NB4 (cell line): Measurements from ENCODE around the gene DSCAM.

Source experiments
- DNase-seq: peaks from one replicate; pipeline ENCODE4 v3.0.0; 2010; ENCODE audit warnings: low read depth
- H3K4me3 ChIP-seq: one replicate; pipeline ENCODE4 v1.5.1; 2011; ENCODE audit warnings: mild to moderate bottlenecking, low read depth, low read length, moderate library complexity
- CTCF ChIP-seq: IDR thresholded peaks from one replicate; pipeline ENCODE4 v1.5.1; 2012; ENCODE audit warnings: low read depth, low read length
- MYC ChIP-seq: IDR thresholded peaks from 2 replicates; pipeline ENCODE4 v1.6.1; 2011; ENCODE audit warnings: low read depth, low read length
- POLR2A ChIP-seq: IDR thresholded peaks from 2 replicates; pipeline ENCODE4 v1.6.1; 2011; ENCODE audit warnings: mild to moderate bottlenecking; ENCODE audit not compliant: insufficient read length; ENCODE audit errors: extremely low read depth
- TF ChIP-seq, protein P1 (sequence below): IDR thresholded peaks from 2 replicates; pipeline ENCODE4 v1.6.1; 2011; ENCODE audit warnings: low read depth, low read length

The DSCAM gene

GRCh38 chr21:40813918-40814317, 33.0 kb downstream of the DSCAM start:
- TF ChIP-seq MYC = no peak
- TF ChIP-seq CTCF = no peak
- TF ChIP-seq POLR2A = no peak
- TF ChIP-seq, protein P1, sequence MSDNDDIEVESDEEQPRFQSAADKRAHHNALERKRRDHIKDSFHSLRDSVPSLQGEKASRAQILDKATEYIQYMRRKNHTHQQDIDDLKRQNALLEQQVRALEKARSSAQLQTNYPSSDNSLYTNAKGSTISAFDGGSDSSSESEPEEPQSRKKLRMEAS = no peak
- no peak overlapping the region for H3K4me3 ChIP-seq
- no peak for DNase-seq

GRCh38 chr21:40809673-40810197, 37.2 kb downstream of the DSCAM start:
- no peak for DNase-seq
- no peak for TF ChIP-seq MYC
- H3K4me3 ChIP-seq = no peak overlapping the region

DNA sequence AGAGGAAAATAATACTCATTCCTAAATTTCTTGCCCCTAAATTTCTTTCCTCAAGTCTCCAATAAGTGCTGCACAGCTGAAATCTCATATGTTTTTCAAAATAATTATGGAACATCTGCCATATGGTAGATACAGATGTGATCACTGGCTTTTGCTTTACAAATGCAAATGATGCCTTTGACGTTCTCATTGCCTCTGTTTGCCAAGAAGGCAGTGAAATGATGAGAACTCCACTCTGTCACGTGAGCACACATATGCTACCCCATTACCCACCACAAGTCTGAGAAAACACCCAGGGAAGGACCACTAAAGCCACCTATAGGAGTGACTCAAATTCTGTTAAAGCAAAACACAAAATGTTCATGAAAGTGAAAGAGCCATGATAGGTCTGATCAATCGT, 43.9 kb downstream of the DSCAM start:
- TF ChIP-seq MYC = no peak
- no peak for TF ChIP-seq CTCF
- no peak for TF ChIP-seq POLR2A
- TF ChIP-seq, protein P1 = no peak
- H3K4me3 ChIP-seq = no peak overlapping the region
- DNase-seq = no peak

GRCh38 chr21:40800126-40800525, 46.8 kb downstream of the DSCAM start:
- TF ChIP-seq MYC (no peak), CTCF (no peak), POLR2A (no peak)
- TF ChIP-seq, protein P1 = no peak
- H3K4me3 ChIP-seq = no peak overlapping the region
- DNase-seq = no peak

GRCh38 chr21:40797891-40798290, 49.1 kb downstream of the DSCAM start:
- no peak for DNase-seq
- no peak for TF ChIP-seq POLR2A
- no peak for TF ChIP-seq CTCF
- no peak for TF ChIP-seq MYC
- TF ChIP-seq, protein P1 = no peak
- no peak overlapping the region for H3K4me3 ChIP-seq

DNA sequence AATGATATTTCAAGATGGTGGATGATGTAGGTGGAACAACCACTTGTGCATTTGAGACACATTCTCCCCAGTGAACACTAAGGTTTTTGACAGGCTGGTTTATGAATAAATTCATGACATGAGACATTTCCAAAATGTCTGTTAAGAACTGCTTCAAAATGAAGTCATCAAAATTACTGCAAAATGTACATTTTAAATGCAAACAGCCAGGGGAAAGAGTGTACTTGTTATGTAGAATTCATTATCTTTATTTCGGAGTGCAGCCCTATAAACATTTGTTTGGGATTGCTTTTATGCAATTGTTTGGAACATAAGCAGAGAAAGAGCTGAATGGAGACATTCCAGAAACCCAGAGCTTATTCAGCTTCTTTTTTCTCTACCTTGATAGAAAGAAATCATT, 49.5 kb downstream of the DSCAM start:
- H3K4me3 ChIP-seq = no peak overlapping the region
- TF ChIP-seq MYC = no peak
- no peak for TF ChIP-seq CTCF
- no peak for TF ChIP-seq POLR2A
- TF ChIP-seq, protein P1 = no peak
- DNase-seq = no peak
